H1 (cell line): ENCODE results near the gene KLF12. TPM values are rescaled to one million over a fixed set of nuclear protein-coding genes. Genes with fewer than 3 reads are reported as not detected.

Experiments used
- CTCF ChIA-PET: fragments of 300-600 bp; sonication (Branson Sonifier 250); formaldehyde crosslinking; loops from one replicate; lab custom pipeline; 2021; ENCODE audit not compliant: partially characterized antibody; lab: Charles Lee
- POLR2A ChIA-PET: fragments of 300-600 bp; sonication (Branson Sonifier 250); formaldehyde crosslinking; loops from one replicate; lab custom pipeline; 2021; ENCODE audit warnings: inconsistent platforms; ENCODE audit not compliant: partially characterized antibody; lab: Charles Lee
- DNase-seq, 2 experiments: peaks; one replicate each; pipeline versions ENCODE4 v3.0.0 to v3.0.0-alpha.2; 2010 to 2022; ENCODE audit warnings: low spot score in 2 of 2, low read depth in 1 of 2, mixed read lengths in 1 of 2
- FAIRE-seq: peaks from 2 replicates; lab custom pipeline; 2011; peaks lifted over from hg19 to GRCh38; lab: Jason Lieb, UNC
- H2AFZ ChIP-seq: 2 replicates; pipeline ENCODE4 v1.8.1; 2012; ENCODE audit warnings: low read length, inconsistent platforms
- H2AK5ac ChIP-seq: 2 replicates; pipeline ENCODE4 v1.6.1; 2013; ENCODE audit warnings: low read depth, low read length
- H2BK120ac ChIP-seq: replicated peaks from 2 replicates; pipeline ENCODE3; 2013; ENCODE audit warnings: low read depth, low read length, inconsistent platforms
- H2BK12ac ChIP-seq: 2 replicates; pipeline ENCODE4 v1.6.1; 2013; ENCODE audit warnings: low read depth, low read length
- H2BK15ac ChIP-seq: 2 replicates; pipeline ENCODE4 v1.6.1; 2013; ENCODE audit warnings: low read length
- H2BK20ac ChIP-seq: 2 replicates; pipeline ENCODE4 v1.6.1; 2013; ENCODE audit warnings: low read length
- H2BK5ac ChIP-seq: 2 replicates; pipeline ENCODE4 v1.6.1; 2013; ENCODE audit warnings: low read depth, low read length
- H3K14ac ChIP-seq: 2 replicates; pipeline ENCODE4 v1.6.1; 2013; ENCODE audit warnings: inconsistent platforms; ENCODE audit not compliant: insufficient read length
- H3K18ac ChIP-seq: 2 replicates; pipeline ENCODE4 v1.6.1; 2013; ENCODE audit warnings: low read length; ENCODE audit errors: extremely low read depth
- H3K23ac ChIP-seq: 2 replicates; pipeline ENCODE4 v1.6.1; 2013; ENCODE audit warnings: inconsistent platforms; ENCODE audit not compliant: insufficient read length
- H3K23me2 ChIP-seq: 2 replicates; pipeline ENCODE4 v1.6.1; 2013; ENCODE audit warnings: low read depth, low read length
- H3K27ac ChIP-seq: 2 replicates; pipeline ENCODE4 v1.6.1; 2011; ENCODE audit warnings: low read depth, low read length, inconsistent platforms
- H3K27me3 ChIP-seq, 4 experiments: replicated peaks in 1 of 4; 1 replicate in 1 of 4; 2 replicates in 3 of 4; pipeline versions ENCODE4 v1.6.1 to v1.8.1; 2011 to 2013; ENCODE audit warnings: low read length in 3 of 4, mild to moderate bottlenecking in 3 of 4, inconsistent platforms in 2 of 4, mixed read lengths in 2 of 4, moderate library complexity in 1 of 4; ENCODE audit not compliant: control insufficient read depth in 3 of 4, insufficient read depth in 3 of 4; ENCODE audit errors: extremely low read depth in 1 of 4
- H3K36me3 ChIP-seq, 4 experiments: 2 replicates each; pipeline versions ENCODE4 v1.6.1 to v1.8.1; 2011 to 2013; ENCODE audit warnings: mild to moderate bottlenecking in 4 of 4, low read length in 3 of 4, moderate library complexity in 2 of 4, control low read depth in 1 of 4, inconsistent platforms in 1 of 4; ENCODE audit not compliant: insufficient read depth in 4 of 4, control insufficient read depth in 2 of 4
- H3K4ac ChIP-seq: replicated peaks from 2 replicates; pipeline ENCODE3; 2013; ENCODE audit warnings: low read length, low read depth, mixed read lengths, inconsistent platforms; ENCODE audit not compliant: insufficient read length
- H3K4me1 ChIP-seq, 4 experiments: replicated peaks in 1 of 4; 1 replicate in 1 of 4; 2 replicates in 3 of 4; pipeline versions ENCODE4 v1.6.1 to v1.8.1; 2011 to 2013; ENCODE audit warnings: low read length in 3 of 4, inconsistent platforms in 2 of 4, mixed read lengths in 1 of 4; ENCODE audit not compliant: insufficient read depth in 4 of 4, control insufficient read depth in 3 of 4
- H3K4me2 ChIP-seq, 2 experiments: 2 replicates each; pipeline versions ENCODE4 v1.6.1 to v1.8.1; 2011 to 2013; ENCODE audit warnings: low read depth in 2 of 2, low read length in 2 of 2, control low read depth in 1 of 2, inconsistent platforms in 1 of 2, mild to moderate bottlenecking in 1 of 2; ENCODE audit not compliant: insufficient read depth in 1 of 2
- H3K4me3 ChIP-seq, 4 experiments: fragments of 200-600, 300-600 bp in 1 of 4; sonication (generic), shearing (Covaris generic), sonication (Bioruptor Twin) in 1 of 4; 2 replicates each; pipeline versions ENCODE4 v1.5.1 to v1.8.1; 2011 to 2016; ENCODE audit warnings: low read length in 4 of 4, low read depth in 3 of 4, control low read depth in 2 of 4, inconsistent platforms in 2 of 4, mild to moderate bottlenecking in 2 of 4, mixed read lengths in 1 of 4, moderate library complexity in 1 of 4; ENCODE audit not compliant: insufficient read depth in 2 of 4; ENCODE audit errors: extremely low read depth in 1 of 4
- H3K56ac ChIP-seq: replicated peaks from 2 replicates; pipeline ENCODE3; 2013; ENCODE audit warnings: low read depth, mild to moderate bottlenecking, mixed read lengths, low read length, inconsistent platforms; ENCODE audit not compliant: insufficient read length
- H3K79me1 ChIP-seq: 2 replicates; pipeline ENCODE4 v1.6.1; 2013; ENCODE audit warnings: low read depth, low read length, control low read depth
- H3K79me2 ChIP-seq, 2 experiments: 2 replicates each; pipeline versions ENCODE4 v1.6.1 to v1.8.1; 2012 to 2013; ENCODE audit warnings: low read length in 2 of 2, mild to moderate bottlenecking in 2 of 2, inconsistent platforms in 1 of 2; ENCODE audit not compliant: insufficient read depth in 2 of 2, control insufficient read depth in 1 of 2
- H3K9ac ChIP-seq, 4 experiments: replicated peaks in 1 of 4; 1 replicate in 1 of 4; 2 replicates in 3 of 4; pipeline versions ENCODE4 v1.6.1 to v1.8.1; 2011 to 2013; ENCODE audit warnings: low read depth in 3 of 4, low read length in 3 of 4, control low read depth in 2 of 4, mild to moderate bottlenecking in 2 of 4, moderate library complexity in 2 of 4, inconsistent platforms in 1 of 4; ENCODE audit errors: extremely low read depth in 1 of 4
- H3K9me3 ChIP-seq, 2 experiments: 2 replicates each; pipeline versions ENCODE4 v1.6.1 to v1.8.1; 2012 to 2013; ENCODE audit warnings: mild to moderate bottlenecking in 2 of 2, moderate library complexity in 2 of 2, control low read depth in 1 of 2, inconsistent platforms in 1 of 2, low read depth in 1 of 2, low read length in 1 of 2, mixed read lengths in 1 of 2; ENCODE audit not compliant: insufficient read depth in 2 of 2
- H4K20me1 ChIP-seq, 2 experiments: replicated peaks in 1 of 2; 2 replicates each; pipeline versions ENCODE3 to v1.8.1; 2011 to 2013; ENCODE audit warnings: inconsistent platforms in 2 of 2, low read length in 2 of 2, mild to moderate bottlenecking in 1 of 2; ENCODE audit not compliant: insufficient read depth in 2 of 2, control insufficient read depth in 1 of 2
- H4K5ac ChIP-seq: 2 replicates; pipeline ENCODE4 v1.6.1; 2013; ENCODE audit warnings: low read length, low read depth, mixed read lengths, inconsistent platforms; ENCODE audit not compliant: insufficient read length
- H4K8ac ChIP-seq: 2 replicates; pipeline ENCODE4 v1.8.0; 2013; ENCODE audit warnings: mild to moderate bottlenecking, moderate library complexity, low read length, inconsistent platforms; ENCODE audit not compliant: insufficient read depth; ENCODE audit errors: extremely low read depth
- H4K91ac ChIP-seq: replicated peaks from 2 replicates; pipeline ENCODE3; 2013; ENCODE audit warnings: low read length, mixed read lengths, inconsistent platforms; ENCODE audit not compliant: insufficient read length
- EGR1 ChIP-seq: IDR thresholded peaks from 2 replicates; pipeline ENCODE4 v1.6.1; 2011; ENCODE audit warnings: low read depth, low read length, borderline replicate concordance
- KDM4A ChIP-seq: IDR thresholded peaks from one replicate; pipeline ENCODE4 v1.7.1; 2012; ENCODE audit warnings: low read depth, mild to moderate bottlenecking, moderate library complexity, low read length, inconsistent platforms; ENCODE audit not compliant: severe bottlenecking
- RAD21 ChIP-seq, 2 experiments: IDR thresholded peaks in 1 of 2; conservative IDR thresholded peaks in 1 of 2; 2 replicates each; pipeline ENCODE4 v1.6.1; 2011; ENCODE audit warnings: low read depth in 2 of 2, low read length in 2 of 2, improper control_type of control experiment in 1 of 2, inconsistent platforms in 1 of 2, mild to moderate bottlenecking in 1 of 2, moderate library complexity in 1 of 2
- RBBP5 ChIP-seq: IDR thresholded peaks from 2 replicates; pipeline ENCODE4 v1.7.1; 2012; ENCODE audit warnings: low read depth, mild to moderate bottlenecking, inconsistent platforms, low read length, moderate library complexity, borderline replicate concordance
- SIN3A ChIP-seq, 2 experiments: IDR thresholded peaks in 1 of 2; conservative IDR thresholded peaks in 1 of 2; 2 replicates each; pipeline ENCODE4 v1.6.1; 2011 to 2012; ENCODE audit warnings: low read length in 2 of 2, improper control_type of control experiment in 1 of 2, low read depth in 1 of 2, mild to moderate bottlenecking in 1 of 2
- SRF ChIP-seq: IDR thresholded peaks from 2 replicates; pipeline ENCODE4 v1.6.1; 2011; ENCODE audit warnings: mild to moderate bottlenecking, low read depth, low read length, moderate library complexity
- WGBS, 2 experiments: shearing (Covaris generic) in 1 of 2; methylation state at CpG; one replicate each; pipeline versions ENCODE4 v1.1.6 to v1.1.7; 2013 to 2015; ENCODE audit warnings: low lambda C conversion rate in 2 of 2, mixed read lengths in 2 of 2, inconsistent platforms in 1 of 2, low coverage in 1 of 2, missing lambda C conversion rate in 1 of 2; ENCODE audit not compliant: insufficient replicate concordance in 2 of 2, insufficient coverage in 1 of 2, insufficient read length in 1 of 2; ENCODE audit errors: extremely low coverage in 1 of 2, missing lambda C conversion rate in 1 of 2; 5-methylcytosine and 5-hydroxymethylcytosine counted together
- polyA plus RNA-seq, 7 experiments: library from polyadenylated mRNA; depleted of rRNA in 3 of 7; stranded (reverse) in 5 of 7; unstranded in 2 of 7; fragments of >200 nt in 5 of 7; fragments of 200-250 nt in 2 of 7; gene quantifications; 1 replicate in 5 of 7; 2 replicates in 1 of 7; 4 replicates in 1 of 7; pipeline versions ENCODE4 v1.2.1 to v1.2.3, GENCODE V29; 2011 to 2013; ENCODE audit warnings: missing spikeins in 2 of 7, mixed read lengths in 2 of 7
- total RNA-seq: library from RNA; stranded (reverse); fragmentation: NEBNext Ultra II Directional; extraction: Animal tissue kit (Norgen Biotek cat#: 25700); gene quantifications from 2 replicates; pipeline ENCODE4 v1.2.1, GENCODE V29; 2021

The KLF12 gene
- total and polyA plus RNA-seq, 2 of the 8 experiments (the other 6 are each of a cell fraction or from before 2014, with no cell fraction given): 6.6 to 12.1 TPM

GRCh38 chr13:74132776-74133656, 1.2 kb downstream of the KLF12 start:
- Histone ChIP-seq H2BK5ac (no peak overlapping the region), H2AFZ (no peak overlapping the region), H4K20me1 (no peaks in the 10 kb centered on the region), H3K27me3 (no peaks in the 10 kb centered on the region; a peak in 1 of 7 replicates), H2BK12ac (no peak overlapping the region), H3K4me1 (peaks cover 2 to 5% (median 3%) of the 10 kb centered on the region in 4 experiments; a peak in 5 of 7 replicates), H3K9me3 (no peaks in the 10 kb centered on the region), H4K8ac (no peak overlapping the region), H3K79me1 (no peaks in the 10 kb centered on the region), H3K23me2 (peaks cover 22% of the 10 kb centered on the region), H3K23ac (no peak overlapping the region), H3K79me2 (peaks cover 0 to 49% of the 10 kb centered on the region in 2 experiments; a peak in 3 of 4 replicates), H4K91ac (no peak overlapping the region), H4K5ac (no peak overlapping the region), H3K36me3 (no peaks in the 10 kb centered on the region), H3K4ac (no peak overlapping the region), H3K56ac (no peak overlapping the region), H3K4me2 (peak overlapping the region; percentile 84 to 91), H2BK120ac (no peak overlapping the region), H2AK5ac (no peak overlapping the region)
- POLR2A ChIA-PET: no interaction called here
- 2% methylated on average over 22 of the region's 34 CpGs; no CpG with 5 or more reads in 1 of the 2 experiments for WGBS, 2 experiments
- DNase-seq (peak in 1 of 2 experiments; percentile 55), FAIRE-seq (peak; percentile 28)
- CTCF ChIA-PET: interaction anchor here (0.6 to 1.0 kb wide), 2 partner anchors 31 to 59 kb away, joined by 3 read pairs; no protein-coding TSS in a partner anchor
- TF ChIP-seq RBBP5: 0 out of 2 replicates have a peak, but pooled peaks have one; percentile 25
- no peak for TF ChIP-seq SIN3A (conservative IDR thresholded peaks at IDR 0.05 in 1 of 2, IDR thresholded peaks at IDR 0.05 in 1 of 2; ENCODE audit: low read depth in 1 of 2, low read length in 2 of 2)
- TF ChIP-seq SRF: no peak
- TF ChIP-seq EGR1: 0 out of 2 replicates have a peak, but pooled peaks have one; percentile 50
- peak; percentile 19 for TF ChIP-seq KDM4A
- TF ChIP-seq RAD21 (IDR thresholded peaks at IDR 0.05 in 1 of 2, conservative IDR thresholded peaks at IDR 0.05 in 1 of 2; ENCODE audit: low read depth in 2 of 2, low read length in 2 of 2): peak in 1 of 2 experiments; percentile 8; a peak in 2 of 4 replicates
- TF ChIP-seq, all 59 proteins: peak for 4
- Histone ChIP-seq H2BK20ac (no peak overlapping the region), H3K4me3 (peak overlapping the region; percentile 86 to 100 (median 88)), H3K27ac (no peak overlapping the region), H2BK15ac (no peak overlapping the region), H3K14ac (no peak overlapping the region), H3K18ac (peak overlapping the region; percentile 56; the same call in 1 of the 2 replicates), H3K9ac (peak overlapping the region in 1 of 4 experiments; percentile 39; a peak in 3 of 7 replicates)
